A673 (cell line): Measurements from ENCODE around the gene TMED10. TPM values are rescaled to one million over a fixed set of nuclear protein-coding genes. Genes with fewer than 3 reads are reported as not detected.
A peak's percentile ranks its signal among the peaks of the same experiment; 100 is the strongest.

Experiments used
- BruUV-seq: library from RNA; stranded (reverse); fragments of 400-500 nt; replicated peaks from 2 replicates; lab custom pipeline; 2021; lab: Mats Ljungman, UMichigan
- CTCF ChIA-PET: fragments of 300-600 bp; sonication (Branson Sonifier 250); formaldehyde crosslinking; loops from one replicate; lab custom pipeline; 2022; ENCODE audit warnings: antibody characterized with exemption; lab: Charles Lee
- POLR2A ChIA-PET: fragments of 300-600 bp; sonication (Branson Sonifier 250); formaldehyde crosslinking; loops from one replicate; lab custom pipeline; 2022; ENCODE audit warnings: antibody characterized with exemption; ENCODE audit not compliant: low non-redundant PET; lab: Charles Lee
- DNase-seq: peaks from one replicate; pipeline ENCODE4 v3.0.0-alpha.2; 2015; ENCODE audit warnings: low spot score
- H3K27ac ChIP-seq: fragments of 200-600 bp; sonication (generic); 2 replicates; pipeline ENCODE4 v1.5.1; 2016; ENCODE audit warnings: mixed run types, low read depth, mild to moderate bottlenecking, mixed read lengths, antibody characterized with exemption, low read length; ENCODE audit not compliant: poor library complexity, severe bottlenecking
- H3K27me3 ChIP-seq: fragments of 200-600 bp; sonication (generic); replicated peaks from 2 replicates; pipeline ENCODE4 v1.6.1; 2017; ENCODE audit warnings: mixed run types, low read depth, mild to moderate bottlenecking, mixed read lengths, antibody characterized with exemption, low read length; ENCODE audit not compliant: insufficient read depth, poor library complexity
- H3K36me3 ChIP-seq: fragments of 200-600 bp; sonication (generic); 2 replicates; pipeline ENCODE4 v1.6.1; 2016; ENCODE audit warnings: mixed run types, mild to moderate bottlenecking, mixed read lengths, antibody characterized with exemption, low read length; ENCODE audit not compliant: insufficient read depth, poor library complexity, severe bottlenecking
- H3K4me1 ChIP-seq: fragments of 200-600 bp; sonication (generic); 2 replicates; pipeline ENCODE4 v1.6.1; 2017; ENCODE audit warnings: mixed run types, mild to moderate bottlenecking, mixed read lengths, antibody characterized with exemption, low read length; ENCODE audit not compliant: insufficient read depth, poor library complexity, severe bottlenecking
- H3K4me3 ChIP-seq: fragments of 200-600 bp; sonication (generic); 2 replicates; pipeline ENCODE4 v1.5.1; 2016; ENCODE audit warnings: low read depth, mixed run types, mild to moderate bottlenecking, mixed read lengths, low read length; ENCODE audit not compliant: poor library complexity, severe bottlenecking
- H3K9me3 ChIP-seq: fragments of 200-600 bp; sonication (generic); 2 replicates; pipeline ENCODE4 v1.6.1; 2016; ENCODE audit warnings: mixed run types, low read depth, mild to moderate bottlenecking, mixed read lengths, antibody characterized with exemption, low read length; ENCODE audit not compliant: poor library complexity, severe bottlenecking
- EZH2 ChIP-seq: fragments of 200-600 bp; sonication (generic); IDR thresholded peaks from 2 replicates; pipeline ENCODE4 v1.6.1; 2017; ENCODE audit warnings: borderline replicate concordance, low read depth, mild to moderate bottlenecking, mixed read lengths, antibody characterized with exemption, low read length; ENCODE audit not compliant: poor library complexity, severe bottlenecking
- intact Hi-C: fragments of 100-400 bp; cut with micrococcal nuclease; formaldehyde crosslinking; loops from one replicate; pipeline ENCODE4 v1.10.0; 2022; ENCODE audit not compliant: unreplicated experiment
- total RNA-seq: library from RNA; stranded (reverse); gene quantifications from 2 replicates; pipeline ENCODE4 v1.2.3, GENCODE V29; 2021
- TF ChIP-seq, protein P1 (sequence below): fragments of 300-800, 200-600 bp; sonication (generic); conservative IDR thresholded peaks from 2 replicates; pipeline ENCODE4 v1.5.1; 2017; ENCODE audit warnings: low read depth, mild to moderate bottlenecking, antibody characterized with exemption, low read length, moderate library complexity, mixed read lengths

The TMED10 gene
- total RNA-seq, 1 experiment from 2014 or later: 275 TPM

DNA sequence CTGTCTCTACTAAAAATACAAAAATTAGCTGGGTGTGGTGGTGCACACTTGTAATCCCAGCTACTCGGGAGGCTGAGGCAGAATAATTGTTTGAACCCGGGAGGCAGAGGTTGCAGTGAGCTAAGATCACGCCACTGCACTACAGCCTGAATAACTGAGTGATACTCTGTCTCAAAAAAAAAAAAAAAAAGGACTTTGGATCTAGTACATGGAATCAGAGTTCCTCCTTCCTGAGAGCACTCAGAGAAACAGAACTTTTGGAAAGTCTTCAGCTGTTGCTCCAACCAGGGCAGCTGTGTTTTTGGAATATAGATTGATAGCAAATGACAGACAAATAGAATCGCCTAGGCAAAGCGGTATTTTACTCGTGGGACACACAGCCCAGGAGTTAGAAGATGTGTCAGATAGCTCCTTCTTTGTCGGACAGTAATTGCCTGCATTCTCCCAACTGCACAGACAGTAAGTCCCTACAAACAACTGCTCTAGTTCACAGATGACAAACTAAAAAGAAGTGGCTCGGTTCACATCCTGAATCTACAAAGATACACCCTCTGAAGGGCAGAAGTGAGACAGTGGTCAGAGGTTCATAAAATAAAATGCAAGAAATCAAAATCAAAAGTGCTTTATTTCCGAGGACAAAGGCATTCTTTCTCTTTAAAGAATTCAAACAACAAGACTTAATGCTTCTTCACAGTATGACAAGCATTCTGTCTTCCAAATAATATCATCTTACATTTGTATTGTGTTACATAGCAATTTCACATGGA is 32.5 kb downstream of the TMED10 start:
- DNase-seq: no peak
- Histone ChIP-seq H3K4me1 (peaks cover 17% of the 10 kb centered on the region), H3K36me3 (peaks cover 16% of the 10 kb centered on the region), H3K4me3 (no peak overlapping the region), H3K9me3 (no peaks in the 10 kb centered on the region), H3K27ac (no peak overlapping the region), H3K27me3 (no peaks in the 10 kb centered on the region)
- POLR2A ChIA-PET: no interaction called here
- BruUV-seq: no TSS peak
- intact Hi-C loops: no loop called here
- CTCF ChIA-PET: no interaction called here
- TF ChIP-seq, protein P1, sequence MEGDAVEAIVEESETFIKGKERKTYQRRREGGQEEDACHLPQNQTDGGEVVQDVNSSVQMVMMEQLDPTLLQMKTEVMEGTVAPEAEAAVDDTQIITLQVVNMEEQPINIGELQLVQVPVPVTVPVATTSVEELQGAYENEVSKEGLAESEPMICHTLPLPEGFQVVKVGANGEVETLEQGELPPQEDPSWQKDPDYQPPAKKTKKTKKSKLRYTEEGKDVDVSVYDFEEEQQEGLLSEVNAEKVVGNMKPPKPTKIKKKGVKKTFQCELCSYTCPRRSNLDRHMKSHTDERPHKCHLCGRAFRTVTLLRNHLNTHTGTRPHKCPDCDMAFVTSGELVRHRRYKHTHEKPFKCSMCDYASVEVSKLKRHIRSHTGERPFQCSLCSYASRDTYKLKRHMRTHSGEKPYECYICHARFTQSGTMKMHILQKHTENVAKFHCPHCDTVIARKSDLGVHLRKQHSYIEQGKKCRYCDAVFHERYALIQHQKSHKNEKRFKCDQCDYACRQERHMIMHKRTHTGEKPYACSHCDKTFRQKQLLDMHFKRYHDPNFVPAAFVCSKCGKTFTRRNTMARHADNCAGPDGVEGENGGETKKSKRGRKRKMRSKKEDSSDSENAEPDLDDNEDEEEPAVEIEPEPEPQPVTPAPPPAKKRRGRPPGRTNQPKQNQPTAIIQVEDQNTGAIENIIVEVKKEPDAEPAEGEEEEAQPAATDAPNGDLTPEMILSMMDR: no peak
- TF ChIP-seq EZH2: no peak

- POLR2A ChIA-PET: no interaction called here
- BruUV-seq: no TSS peak
- CTCF ChIA-PET: no interaction called here
These were observed 33.9 kb downstream of the TMED10 start for GRCh38 chr14:75142494-75142893.

GRCh38 chr14:75141967-75142366 is 34.4 kb downstream of the TMED10 start:
- CTCF ChIA-PET: interaction anchor here (0.6 kb wide), 1 partner anchor 10 kb away, joined by 16 read pairs; no protein-coding TSS in a partner anchor
- peaks cover 14% of the 10 kb centered on the region for H3K4me1 ChIP-seq
- no peaks in the 10 kb centered on the region for H3K9me3 ChIP-seq
- intact Hi-C loops: no loop called here
- no peak overlapping the region for H3K4me3 ChIP-seq
- DNase-seq: peak; percentile 45
- no peak overlapping the region for H3K27ac ChIP-seq
- BruUV-seq: no TSS peak
- POLR2A ChIA-PET: no interaction called here
- H3K27me3 ChIP-seq: no peaks in the 10 kb centered on the region
- TF ChIP-seq, protein P1: peak; percentile 60
- no peak for TF ChIP-seq EZH2
- peaks cover 14% of the 10 kb centered on the region for H3K36me3 ChIP-seq

More at GRCh38 chr14:75142494-75142893, 33.9 kb downstream of the TMED10 start:
- H3K4me1 ChIP-seq: peaks cover 14% of the 10 kb centered on the region
- no peaks in the 10 kb centered on the region for H3K27me3 ChIP-seq
- H3K9me3 ChIP-seq: no peaks in the 10 kb centered on the region
- DNase-seq: no peak
- peaks cover 15% of the 10 kb centered on the region for H3K36me3 ChIP-seq
- H3K4me3 ChIP-seq: no peak overlapping the region
- peak overlapping the region; percentile 44 for H3K27ac ChIP-seq
- TF ChIP-seq, protein P1: no peak
- TF ChIP-seq EZH2: no peak
- intact Hi-C loops: no loop called here
